ENCODE data around the gene AURKA.

GRCh38 chr20:56342783-56343182, 49.2 kb downstream of the AURKA start:
- TF ChIP-seq CTCF (conservative IDR thresholded peaks at IDR 0.05): no peak
- TF ChIP-seq ZFX (IDR thresholded peaks at IDR 0.05): no peak
